Left forelimb (tissue), 1 donor: ENCODE measurements around the gene KNTC1.
"Not testable (repeated sequence)": the region's sequence is repeated elsewhere in the genome, so short reads cannot be mapped to it uniquely, and the experiment has no call there.

Experiments
- DNase-seq: peaks from one replicate; pipeline ENCODE4 v3.0.0-alpha.2; 2018; ENCODE audit warnings: low spot score

KNTC1 gene

GRCh38 chr12:122526683-122527477, at the start of gene KNTC1, which contains the start of gene RSRC2:
Gene KNTC1 (plus strand): TSS chr12:122527249. CDS start chr12:122530064, 2,815 bp downstream.
Gene RSRC2 (minus strand): TSS chr12:122526936. CDS start chr12:122526853, 83 bp downstream.
- peak; percentile 98 for DNase-seq

GRCh38 chr12:122480753-122481152, 46.3 kb upstream of the KNTC1 start:
- DNase-seq, result no peak

- no peak for DNase-seq
These were observed 45.2 kb upstream of the KNTC1 start for GRCh38 chr12:122481861-122482260.

- DNase-seq, result no peak
These were observed 43.1 kb upstream of the KNTC1 start for GRCh38 chr12:122483969-122484368.

GRCh38 chr12:122484385-122484784, 42.7 kb upstream of the KNTC1 start:
- not testable (repeated sequence) for DNase-seq

GRCh38 chr12:122486360-122486759, 40.7 kb upstream of the KNTC1 start:
- not testable (repeated sequence) for DNase-seq

GRCh38 chr12:122486805-122487426, 40.1 kb upstream of the KNTC1 start:
- no peak for DNase-seq

GRCh38 chr12:122487807-122488206, 39.2 kb upstream of the KNTC1 start:
- DNase-seq, result not testable (repeated sequence)

GRCh38 chr12:122489038-122489437, 38.0 kb upstream of the KNTC1 start:
- DNase-seq, result no peak

- no peak for DNase-seq
These were observed 35.1 kb upstream of the KNTC1 start for GRCh38 chr12:122491991-122492390.

- not testable (repeated sequence) for DNase-seq
These were observed 33.8 kb upstream of the KNTC1 start for GRCh38 chr12:122493222-122493621.

- no peak for DNase-seq
These were observed 31.8 kb upstream of the KNTC1 start for GRCh38 chr12:122495258-122495657.

GRCh38 chr12:122499991-122500684, 26.9 kb upstream of the KNTC1 start:
- peak; percentile 79 for DNase-seq

- peak; percentile 97 for DNase-seq
These were observed 26.2 kb upstream of the KNTC1 start, which contains the start of gene ZCCHC8 for GRCh38 chr12:122500685-122501488. Gene ZCCHC8 (minus strand): TSS chr12:122500932. CDS start chr12:122500840, 92 bp downstream.

GRCh38 chr12:122501489-122501989, 25.5 kb upstream of the KNTC1 start:
- DNase-seq, result no peak

GRCh38 chr12:122503147-122503751, 23.8 kb upstream of the KNTC1 start:
- DNase-seq, result no peak

GRCh38 chr12:122503783-122504590, 23.1 kb upstream of the KNTC1 start:
- no peak for DNase-seq

GRCh38 chr12:122505419-122506051, 21.5 kb upstream of the KNTC1 start:
- DNase-seq, result no peak

GRCh38 chr12:122506393-122506938, 20.6 kb upstream of the KNTC1 start:
- no peak for DNase-seq
